Measurements from ENCODE around the gene FLCN.

DNA sequence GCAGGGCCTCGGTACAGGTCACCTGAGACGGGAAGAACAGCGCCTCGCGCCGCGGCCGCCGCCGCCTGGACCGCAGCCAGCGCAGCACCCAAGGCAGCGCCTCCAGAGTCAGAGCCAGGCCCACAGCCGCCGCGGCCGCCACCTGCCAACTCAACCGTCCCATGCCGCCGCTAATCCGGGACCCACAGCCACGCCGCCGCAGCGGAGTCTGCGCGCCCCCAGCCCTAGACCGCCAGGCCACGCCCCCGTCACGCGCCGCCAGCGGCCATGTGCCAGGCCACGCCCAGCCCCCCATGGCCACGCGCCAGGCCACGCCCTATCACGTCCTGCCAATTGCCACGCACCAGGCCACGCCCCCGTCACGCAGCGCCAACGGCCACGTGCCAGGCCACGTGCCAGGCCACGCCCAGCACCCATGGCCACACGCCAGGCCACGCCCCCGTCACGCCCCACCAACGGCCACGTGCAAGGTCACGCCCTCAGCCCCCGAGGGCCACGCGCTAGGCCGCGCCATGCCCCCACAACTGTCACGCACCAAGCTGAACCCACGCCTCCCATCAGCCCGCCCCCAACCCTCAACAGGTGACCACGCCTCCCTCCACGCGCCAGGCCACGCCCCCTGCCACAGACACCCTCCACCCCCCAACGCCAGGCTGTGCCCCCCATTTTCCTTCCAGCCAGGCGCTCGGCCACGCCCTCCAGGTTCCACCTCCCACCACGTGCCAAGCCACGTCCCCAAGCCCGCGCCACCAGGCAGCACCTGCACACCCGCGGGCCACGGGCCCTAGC is 30.6 kb downstream of the FLCN start, which contains the start of gene PLD6:
- TF ChIP-seq, protein P1, sequence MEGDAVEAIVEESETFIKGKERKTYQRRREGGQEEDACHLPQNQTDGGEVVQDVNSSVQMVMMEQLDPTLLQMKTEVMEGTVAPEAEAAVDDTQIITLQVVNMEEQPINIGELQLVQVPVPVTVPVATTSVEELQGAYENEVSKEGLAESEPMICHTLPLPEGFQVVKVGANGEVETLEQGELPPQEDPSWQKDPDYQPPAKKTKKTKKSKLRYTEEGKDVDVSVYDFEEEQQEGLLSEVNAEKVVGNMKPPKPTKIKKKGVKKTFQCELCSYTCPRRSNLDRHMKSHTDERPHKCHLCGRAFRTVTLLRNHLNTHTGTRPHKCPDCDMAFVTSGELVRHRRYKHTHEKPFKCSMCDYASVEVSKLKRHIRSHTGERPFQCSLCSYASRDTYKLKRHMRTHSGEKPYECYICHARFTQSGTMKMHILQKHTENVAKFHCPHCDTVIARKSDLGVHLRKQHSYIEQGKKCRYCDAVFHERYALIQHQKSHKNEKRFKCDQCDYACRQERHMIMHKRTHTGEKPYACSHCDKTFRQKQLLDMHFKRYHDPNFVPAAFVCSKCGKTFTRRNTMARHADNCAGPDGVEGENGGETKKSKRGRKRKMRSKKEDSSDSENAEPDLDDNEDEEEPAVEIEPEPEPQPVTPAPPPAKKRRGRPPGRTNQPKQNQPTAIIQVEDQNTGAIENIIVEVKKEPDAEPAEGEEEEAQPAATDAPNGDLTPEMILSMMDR (IDR thresholded peaks at IDR 0.05; ENCODE audit: low read depth, low read length), result no peak
- TF ChIP-seq POLR2A (IDR thresholded peaks at IDR 0.05; ENCODE audit: extremely low read depth, insufficient read length), result peak; percentile 78

All from NB4 (cell line).